Measurements from ENCODE around the gene RUNX2. TPM values are rescaled to one million over a fixed set of nuclear protein-coding genes. Genes with fewer than 3 reads are reported as not detected.

Gene RUNX2
- total RNA-seq, 2 donors from 2014 or later = 6.7 to 29.5 TPM

- Mint-ChIP-seq H3K27me3 (peaks cover 0 to 3% of the 10 kb centered on the region in 2 donors), H3K9me3 (no peaks in the 10 kb centered on the region), H3K4me1 (ENCODE audit: low read depth in 2 of 2) (peaks cover 5 to 13% of the 10 kb centered on the region in 2 donors), H3K4me3 (no peak overlapping the region), H3K36me3 (no peaks in the 10 kb centered on the region), H3K27ac (peak overlapping the region in 1 of 2 donors; percentile 42)
- no peak for DNase-seq (ENCODE audit: low spot score)
- ATAC-seq = no peak
Observed at GRCh38 chr6:45705137-45705855, 377.2 kb downstream of the RUNX2 start.

GRCh38 chr6:45706319-45706718 is 378.2 kb downstream of the RUNX2 start:
- DNase-seq (ENCODE audit: low spot score) = no peak
- peaks cover 0 to 3% of the 10 kb centered on the region in 2 donors for H3K27me3 Mint-ChIP-seq
- H3K4me3 Mint-ChIP-seq = no peak overlapping the region
- H3K27ac Mint-ChIP-seq = no peak overlapping the region
- H3K9me3 Mint-ChIP-seq = no peaks in the 10 kb centered on the region
- peak in 1 of 2 donors; percentile 11 for ATAC-seq
- no peaks in the 10 kb centered on the region for H3K36me3 Mint-ChIP-seq
- H3K4me1 Mint-ChIP-seq (ENCODE audit: low read depth in 2 of 2) = peaks cover 14 to 23% of the 10 kb centered on the region in 2 donors

GRCh38 chr6:45707176-45707575 is 379.0 kb downstream of the RUNX2 start:
- DNase-seq (ENCODE audit: low spot score) (no peak), ATAC-seq (no peak)
- no peaks in the 10 kb centered on the region for H3K36me3 Mint-ChIP-seq
- peaks cover 14 to 27% of the 10 kb centered on the region in 2 donors for H3K4me1 Mint-ChIP-seq (ENCODE audit: low read depth in 2 of 2)
- no peak overlapping the region for H3K27ac Mint-ChIP-seq
- no peak overlapping the region for H3K4me3 Mint-ChIP-seq
- H3K9me3 Mint-ChIP-seq = no peaks in the 10 kb centered on the region
- H3K27me3 Mint-ChIP-seq = peaks cover 0 to 3% of the 10 kb centered on the region in 2 donors

- Mint-ChIP-seq H3K4me3 (peak overlapping the region; percentile 62), H3K9me3 (no peaks in the 10 kb centered on the region), H3K27me3 (peaks cover 0 to 4% of the 10 kb centered on the region in 2 donors), H3K4me1 (ENCODE audit: low read depth in 2 of 2) (peaks cover 24 to 47% of the 10 kb centered on the region in 2 donors), H3K36me3 (no peaks in the 10 kb centered on the region), H3K27ac (no peak overlapping the region)
- peak; percentile 74 to 76 for ATAC-seq
- DNase-seq (ENCODE audit: low spot score) = no peak
Observed at GRCh38 chr6:45709781-45710220, 381.7 kb downstream of the RUNX2 start.

GRCh38 chr6:45710304-45710821 is 382.2 kb downstream of the RUNX2 start:
- peak; percentile 89 for DNase-seq (ENCODE audit: low spot score)
- Mint-ChIP-seq H3K27ac (no peak overlapping the region), H3K4me1 (ENCODE audit: low read depth in 2 of 2) (peaks cover 29 to 53% of the 10 kb centered on the region in 2 donors), H3K4me3 (peak overlapping the region; percentile 62), H3K36me3 (no peaks in the 10 kb centered on the region), H3K27me3 (peaks cover 0 to 4% of the 10 kb centered on the region in 2 donors), H3K9me3 (no peaks in the 10 kb centered on the region)
- ATAC-seq = peak; percentile 92 to 94

- ATAC-seq (no peak), DNase-seq (ENCODE audit: low spot score) (no peak)
- Mint-ChIP-seq H3K27me3 (peaks cover 0 to 4% of the 10 kb centered on the region in 2 donors), H3K4me3 (peak overlapping the region; percentile 52), H3K4me1 (ENCODE audit: low read depth in 2 of 2) (peaks cover 33 to 65% of the 10 kb centered on the region in 2 donors), H3K36me3 (no peaks in the 10 kb centered on the region), H3K27ac (peak overlapping the region in 1 of 2 donors; percentile 77), H3K9me3 (no peaks in the 10 kb centered on the region)
Observed at GRCh38 chr6:45712076-45712475, 383.9 kb downstream of the RUNX2 start.

- peak overlapping the region; percentile 19 for H3K4me3 Mint-ChIP-seq
Observed at GRCh38 chr6:45712786-45713185, 384.7 kb downstream of the RUNX2 start.

More at GRCh38 chr6:45712786-45713185, 384.7 kb downstream of the RUNX2 start:
- DNase-seq (ENCODE audit: low spot score) = no peak
- Mint-ChIP-seq H3K36me3 (no peaks in the 10 kb centered on the region), H3K27ac (peak overlapping the region in 1 of 2 donors; percentile 77), H3K27me3 (peaks cover 0 to 4% of the 10 kb centered on the region in 2 donors), H3K9me3 (no peaks in the 10 kb centered on the region), H3K4me1 (ENCODE audit: low read depth in 2 of 2) (peaks cover 33 to 69% of the 10 kb centered on the region in 2 donors)
- ATAC-seq = no peak

Other genes starting within 250 kb of the RUNX2 start
- gene SUPT3H, start 49.6 kb downstream of the RUNX2 start, total RNA-seq = 1 to 10 TPM; 5.3 to 9.6 TPM